GM21576 (cell line): Measurements from ENCODE around the gene RCC2.

Source experiments
- ATAC-seq: cut with Tn5 transposase; IDR thresholded peaks from one replicate; pipeline ENCODE4 v1.9.1; 2021; ENCODE audit warnings: mild to moderate bottlenecking, moderate library complexity; ENCODE audit not compliant: unreplicated experiment

RCC2 gene

DNA sequence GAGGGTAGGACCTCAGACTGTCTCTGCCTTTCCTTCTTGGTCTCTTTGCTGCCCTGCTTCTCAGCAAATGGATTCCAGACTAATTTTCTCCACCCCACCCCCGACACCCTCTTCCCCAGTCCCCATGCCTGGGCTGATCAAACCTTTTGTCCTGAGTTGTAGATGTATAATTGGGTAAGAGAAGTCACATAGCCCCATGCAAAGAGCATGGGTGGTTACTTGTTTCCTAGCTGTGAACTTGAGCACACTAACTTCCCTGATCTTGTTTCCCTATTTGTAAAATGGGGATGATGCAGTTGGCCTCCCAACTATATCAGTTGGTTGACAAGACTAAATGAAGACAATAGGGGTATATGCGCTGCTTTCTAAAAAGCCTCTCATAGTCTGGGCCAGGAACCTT lies 58.3 kb downstream of the RCC2 start:
- ATAC-seq: no peak

DNA sequence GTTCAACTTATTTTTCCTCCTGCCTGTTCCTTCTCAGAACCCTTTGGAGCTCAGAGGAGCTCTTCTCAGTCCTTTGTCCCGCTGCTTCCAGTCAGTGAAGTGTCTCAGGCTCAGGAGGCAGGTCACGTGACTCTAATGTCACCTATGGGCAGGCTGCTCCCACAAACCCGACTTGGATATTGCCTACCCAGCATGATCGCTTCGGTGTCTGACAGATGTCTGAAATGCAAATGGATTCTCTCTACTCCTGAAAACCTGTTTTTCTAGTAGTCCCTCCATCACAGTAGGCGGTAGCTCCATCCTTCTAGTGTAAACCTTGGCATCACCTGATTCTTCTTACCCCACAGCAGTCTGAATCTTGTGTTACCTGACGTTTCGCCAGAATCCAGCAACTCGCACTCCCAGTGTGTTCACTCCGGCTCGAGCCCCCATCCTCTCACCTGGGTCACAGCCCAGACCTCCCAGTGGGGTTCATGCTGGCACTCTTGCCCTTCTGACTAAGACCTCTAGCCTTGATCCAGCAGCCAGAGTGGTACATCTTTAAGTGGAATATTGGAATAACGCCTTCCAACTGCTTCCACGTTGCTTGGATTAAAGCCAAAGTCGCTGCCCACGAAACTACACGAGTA lies 62.0 kb downstream of the RCC2 start:
- ATAC-seq: no peak

DNA sequence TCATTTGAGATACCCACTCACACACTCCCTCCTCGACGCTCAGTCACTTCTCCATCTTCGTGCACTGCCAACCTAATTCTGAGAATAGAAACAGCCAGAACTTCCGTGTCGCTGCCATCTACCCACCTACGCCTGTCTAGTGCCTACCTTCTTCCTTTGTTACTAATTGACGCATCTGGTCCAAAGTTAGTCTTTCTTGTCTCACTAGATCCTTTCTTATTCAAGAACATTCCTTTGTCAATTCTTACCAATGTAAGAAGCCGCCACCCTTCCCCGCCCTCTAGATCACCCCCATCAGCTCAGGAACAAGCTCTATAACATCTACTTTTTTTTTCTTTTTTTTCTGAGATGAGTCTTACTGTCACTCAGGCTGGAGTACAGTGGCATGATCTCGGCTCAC lies 63.8 kb downstream of the RCC2 start:
- no peak for ATAC-seq

DNA sequence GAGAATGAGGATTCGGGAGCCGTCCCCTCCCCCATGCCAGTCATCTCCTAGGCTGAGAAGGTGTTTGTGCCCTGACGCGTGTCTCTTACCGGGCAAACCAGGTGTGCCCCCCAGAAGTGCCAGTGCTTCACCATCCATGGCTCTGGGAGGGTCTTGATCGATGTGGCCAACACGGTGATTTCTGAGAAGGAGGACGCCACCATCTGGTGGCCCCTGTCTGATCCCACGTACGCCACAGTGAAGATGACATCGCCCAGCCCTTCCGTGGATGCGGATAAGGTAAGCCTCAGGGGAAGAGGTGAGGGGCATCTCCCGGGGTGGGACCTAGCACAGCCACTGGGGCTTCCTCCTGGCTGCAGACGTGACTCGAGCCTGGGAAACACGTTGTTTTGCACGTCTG lies 66.5 kb downstream of the RCC2 start:
- ATAC-seq: no peak

DNA sequence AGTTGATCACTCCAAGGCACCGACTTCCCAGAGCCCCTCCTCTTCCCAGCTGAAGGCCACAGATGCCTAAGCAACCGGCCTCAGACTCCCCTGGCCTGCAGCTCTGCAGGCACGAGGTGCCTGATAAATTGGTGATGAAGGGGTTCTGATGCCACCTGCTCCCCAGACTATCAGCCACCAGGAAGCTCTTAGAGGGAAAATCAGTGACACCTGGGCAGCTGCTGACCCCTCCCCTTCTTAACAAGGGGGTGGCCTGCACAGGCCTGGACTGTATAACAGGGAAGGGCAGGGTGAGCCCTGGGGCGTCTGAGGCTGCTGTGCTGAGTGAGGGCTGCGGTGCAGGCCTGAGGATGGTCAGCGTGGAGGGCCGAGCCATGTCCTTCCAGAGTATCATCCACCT lies 67.6 kb downstream of the RCC2 start, which contains the start of gene PADI6:
Gene PADI6, plus strand, starts transcription at position 301 of the 400 bp plus-strand sequence. Its CDS starts 50 bp downstream, at position 351.
- no peak for ATAC-seq

DNA sequence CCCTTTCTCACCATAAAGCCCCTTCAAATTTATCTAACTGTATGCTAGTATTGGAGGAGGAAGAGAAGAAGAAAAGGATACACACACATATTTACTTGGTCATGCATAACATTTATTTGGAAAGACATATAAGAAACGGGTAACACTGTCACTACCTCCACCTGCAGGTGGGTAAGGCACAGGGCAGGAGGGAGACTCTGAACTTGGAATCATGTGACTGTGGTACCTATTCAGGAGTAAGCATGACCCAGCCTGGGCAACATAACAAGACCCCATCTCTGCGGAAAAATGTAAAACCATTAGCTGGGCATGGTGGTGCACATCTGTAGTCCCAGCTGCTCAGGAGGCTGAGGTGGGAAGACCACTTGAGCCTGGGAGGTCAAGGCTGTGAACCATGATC lies 68.9 kb downstream of the RCC2 start:
- ATAC-seq: no peak

DNA sequence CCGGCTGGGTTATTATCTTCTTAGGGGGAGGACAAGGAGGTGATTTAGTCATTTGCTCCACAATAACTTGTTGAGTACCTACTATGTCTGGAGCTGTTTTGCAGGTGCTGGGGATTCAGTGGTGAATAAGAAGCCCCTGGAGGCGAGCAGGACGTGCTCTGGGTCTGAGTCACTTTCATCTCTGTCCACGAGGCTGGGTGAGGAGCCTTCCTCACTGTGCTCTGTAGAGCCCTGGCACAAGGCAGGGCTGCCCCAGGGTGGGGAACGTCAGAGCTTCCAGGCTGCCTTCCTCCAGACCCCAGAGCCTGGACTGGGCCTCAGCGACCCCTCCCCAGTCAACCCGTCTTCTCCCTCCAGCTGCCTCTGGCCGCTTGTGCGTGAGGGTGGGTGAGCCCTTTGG lies 70.0 kb downstream of the RCC2 start:
- no peak for ATAC-seq

DNA sequence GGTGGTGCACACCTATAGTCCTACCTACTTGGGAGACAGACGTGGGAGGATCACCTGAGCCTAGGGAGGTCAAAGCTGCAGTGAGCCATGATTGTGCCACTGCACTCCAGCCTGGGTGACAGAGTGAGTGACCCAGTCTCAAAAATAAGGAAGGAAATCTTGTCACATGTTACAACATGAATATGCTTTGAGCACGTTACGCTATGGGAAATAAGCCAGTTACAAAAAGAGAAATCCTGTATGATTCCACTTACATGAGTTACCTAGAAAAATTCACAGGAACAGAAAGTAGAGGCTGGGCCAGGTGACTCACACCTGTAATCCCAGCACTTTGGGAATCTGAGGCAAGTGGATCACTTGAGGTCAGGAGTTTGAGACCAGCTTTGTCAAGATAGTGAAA lies 74.2 kb downstream of the RCC2 start:
- no peak for ATAC-seq

DNA sequence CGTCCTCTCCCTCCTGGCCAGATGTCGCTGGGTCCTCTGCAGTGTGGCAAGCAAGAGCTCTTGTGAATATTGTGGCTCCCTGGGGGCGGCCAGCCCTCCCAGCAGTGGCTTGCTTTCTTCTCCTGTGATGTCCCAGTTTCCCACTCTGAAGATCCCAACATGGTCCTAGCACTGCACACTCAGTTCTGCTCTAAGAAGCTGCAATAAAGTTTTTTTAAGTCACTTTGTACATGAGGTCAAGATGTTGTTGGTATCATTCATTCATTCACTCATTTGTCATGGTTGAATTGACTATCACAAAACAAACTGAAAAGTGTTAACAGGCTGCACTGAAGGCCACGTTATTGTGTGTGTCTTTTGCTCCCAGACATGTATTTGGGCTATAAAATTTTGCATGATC lies 75.7 kb downstream of the RCC2 start:
- ATAC-seq: no peak

DNA sequence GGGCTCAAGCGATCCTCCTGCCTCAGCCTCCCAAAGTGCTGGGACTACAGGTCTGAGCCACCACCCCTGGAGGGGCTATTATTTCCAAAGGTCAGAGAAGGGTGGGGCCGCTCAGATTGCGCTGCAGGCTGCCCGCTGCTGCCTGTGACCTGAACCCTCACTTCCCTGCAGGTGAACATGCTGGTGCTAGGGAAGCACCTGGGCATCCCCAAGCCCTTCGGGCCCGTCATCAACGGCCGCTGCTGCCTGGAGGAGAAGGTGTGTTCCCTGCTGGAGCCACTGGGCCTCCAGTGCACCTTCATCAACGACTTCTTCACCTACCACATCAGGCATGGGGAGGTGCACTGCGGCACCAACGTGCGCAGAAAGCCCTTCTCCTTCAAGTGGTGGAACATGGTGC lies 76.1 kb downstream of the RCC2 start:
- no peak for ATAC-seq

DNA sequence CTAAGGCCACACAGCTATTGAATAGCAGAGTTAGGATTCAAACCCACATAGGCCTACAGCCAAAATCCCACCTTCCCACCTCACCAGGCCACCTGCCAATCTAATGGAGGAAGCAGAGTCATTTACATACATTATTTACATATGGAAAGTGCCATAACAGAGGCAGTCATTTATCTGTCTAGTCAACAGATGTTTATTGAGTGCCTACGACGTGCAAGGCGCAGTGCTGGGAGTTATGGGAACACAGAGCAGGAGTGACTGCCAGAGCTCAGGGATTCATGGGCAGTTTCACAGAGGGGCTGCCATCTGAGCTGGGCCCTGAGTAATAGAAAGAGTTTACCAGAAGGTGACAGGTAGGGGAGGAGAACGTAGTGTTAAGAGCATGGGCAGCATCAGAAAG lies 77.8 kb downstream of the RCC2 start:
- ATAC-seq: no peak

DNA sequence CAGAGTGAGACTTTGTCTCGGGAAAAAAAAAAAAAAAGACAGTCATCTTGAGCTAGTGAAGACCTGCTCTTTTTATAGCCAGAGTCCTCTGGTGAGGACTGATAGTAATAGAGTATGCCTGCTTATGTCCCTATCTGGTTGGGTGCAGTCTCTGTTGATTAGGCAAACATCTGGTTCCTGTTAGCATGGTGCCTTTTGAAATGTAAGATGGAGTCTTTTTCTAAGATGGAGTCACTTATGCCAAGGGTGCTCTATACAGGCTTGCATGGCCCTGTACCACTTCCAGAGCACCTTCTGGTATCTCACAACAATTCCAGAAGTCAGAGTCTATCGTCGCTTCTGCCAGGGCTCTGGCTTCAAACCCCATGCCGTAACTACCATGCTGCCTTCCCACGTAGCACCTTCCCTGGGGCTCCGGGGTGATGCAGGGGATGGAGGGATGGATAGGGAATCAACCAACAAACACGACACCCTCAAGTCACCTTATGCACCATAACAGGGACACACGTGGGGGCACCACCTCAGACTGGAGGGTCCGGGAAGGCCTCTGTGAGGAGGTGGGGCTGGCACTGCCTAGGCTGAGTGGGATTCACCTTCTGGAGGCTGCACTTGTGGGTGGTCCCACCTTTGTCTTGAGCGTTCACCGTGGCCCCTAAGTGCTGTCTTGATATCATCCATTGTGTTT lies 79.1 kb downstream of the RCC2 start:
- ATAC-seq: no peak

DNA sequence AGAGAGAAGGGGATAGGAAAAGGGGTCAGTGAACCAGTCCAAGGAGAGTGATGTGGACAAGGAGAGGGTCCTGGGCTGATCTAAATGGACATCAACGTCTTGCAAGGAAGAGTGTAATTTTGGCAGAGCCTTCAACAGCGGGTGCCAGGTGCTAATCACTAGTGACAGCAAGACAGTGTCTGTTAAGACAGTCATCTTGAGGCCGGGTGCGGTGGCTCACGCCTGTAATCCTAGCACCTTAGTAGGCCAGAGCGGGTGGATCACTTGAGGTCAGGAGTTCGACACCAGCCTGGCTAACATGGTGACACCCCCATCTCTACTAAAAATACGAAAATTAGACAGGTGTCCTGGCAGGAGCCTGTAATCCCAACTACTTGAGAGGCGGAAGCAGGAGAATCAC lies 79.7 kb downstream of the RCC2 start:
- ATAC-seq: no peak

DNA sequence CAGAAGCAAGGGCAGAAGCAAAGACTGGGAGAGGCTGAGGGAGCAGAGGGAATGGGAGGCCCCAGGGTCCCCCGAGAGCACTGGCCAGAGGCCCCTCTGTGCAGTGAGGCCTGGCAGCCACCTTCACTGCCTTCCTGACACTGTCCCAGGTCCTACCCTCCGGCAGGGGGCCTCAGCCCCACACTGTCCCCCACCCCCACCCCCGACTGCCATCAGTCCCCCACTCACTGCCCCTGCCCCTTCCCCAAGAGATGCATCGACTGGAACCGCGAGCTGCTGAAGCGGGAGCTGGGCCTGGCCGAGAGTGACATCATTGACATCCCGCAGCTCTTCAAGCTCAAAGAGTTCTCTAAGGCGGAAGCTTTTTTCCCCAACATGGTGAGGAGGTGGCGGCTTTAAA lies 80.4 kb downstream of the RCC2 start:
- no peak for ATAC-seq

DNA sequence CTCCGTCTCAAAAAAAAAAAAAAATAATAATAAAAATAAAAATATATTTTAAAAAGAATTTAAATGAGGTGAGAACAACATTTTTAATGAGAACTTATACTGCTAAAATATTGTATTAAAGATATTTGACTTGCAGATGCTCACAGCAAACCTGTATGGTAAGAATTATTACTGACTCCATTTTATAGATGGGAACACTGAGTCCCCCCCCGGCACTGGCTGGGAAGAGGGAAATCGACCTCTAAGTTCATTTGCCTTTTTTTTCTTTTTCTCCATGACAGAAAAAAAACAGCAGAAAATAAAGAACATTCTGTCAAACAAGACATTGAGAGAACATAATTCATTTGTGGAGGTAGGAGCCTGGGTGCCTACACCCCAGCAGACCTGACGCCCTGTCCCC lies 80.9 kb downstream of the RCC2 start:
- no peak for ATAC-seq
